GM18870 (cell line): ENCODE measurements around the gene GYG2.
A peak's percentile ranks its signal among the peaks of the same experiment; 100 is the strongest.
"Not testable (repeated sequence)": the region's sequence is repeated elsewhere in the genome, so short reads cannot be mapped to it uniquely, and the experiment has no call there.

Source experiments
- ATAC-seq: cut with Tn5 transposase; IDR thresholded peaks from one replicate; pipeline ENCODE4 v1.9.1; 2021; ENCODE audit warnings: moderate library complexity; ENCODE audit not compliant: unreplicated experiment

Gene GYG2

DNA sequence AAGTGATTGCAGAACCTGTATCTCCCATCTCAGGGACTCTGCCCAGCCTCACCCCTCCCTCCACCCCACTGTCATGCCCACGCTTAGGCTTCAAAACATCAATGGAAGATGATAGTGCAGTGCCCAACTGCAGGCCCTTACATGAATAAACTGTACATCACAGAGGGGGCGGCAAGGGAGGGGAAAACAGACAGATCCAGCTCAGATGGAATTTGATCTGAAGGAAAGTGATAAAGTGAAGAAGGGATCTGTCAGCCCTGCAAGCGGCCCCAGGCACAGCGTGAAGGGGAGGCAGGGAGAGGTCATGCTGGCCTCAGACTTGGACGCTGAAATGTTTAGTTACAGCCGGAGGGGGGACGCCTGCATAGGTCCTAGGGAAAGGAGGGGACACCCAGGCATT, 38.5 kb downstream of the GYG2 start:
- no peak for ATAC-seq

DNA sequence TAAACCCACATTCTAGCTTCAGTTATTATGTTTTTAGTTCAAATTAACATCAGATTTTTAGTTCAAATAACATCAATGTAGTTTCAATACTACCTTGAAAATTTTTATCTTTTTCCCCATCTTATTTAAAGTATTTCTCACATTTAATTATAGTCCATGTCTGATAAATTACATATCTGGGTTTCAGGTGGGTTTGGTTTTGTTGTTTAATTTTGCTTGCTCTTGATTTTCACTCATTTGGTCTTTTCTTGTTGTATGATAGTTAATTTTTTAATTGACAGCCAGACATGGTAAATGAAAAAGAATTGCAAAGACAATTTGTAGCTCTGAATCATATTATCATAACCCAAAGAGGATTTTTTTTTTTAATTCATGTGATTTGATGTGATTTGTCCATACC, 41.9 kb downstream of the GYG2 start:
- no peak for ATAC-seq

DNA sequence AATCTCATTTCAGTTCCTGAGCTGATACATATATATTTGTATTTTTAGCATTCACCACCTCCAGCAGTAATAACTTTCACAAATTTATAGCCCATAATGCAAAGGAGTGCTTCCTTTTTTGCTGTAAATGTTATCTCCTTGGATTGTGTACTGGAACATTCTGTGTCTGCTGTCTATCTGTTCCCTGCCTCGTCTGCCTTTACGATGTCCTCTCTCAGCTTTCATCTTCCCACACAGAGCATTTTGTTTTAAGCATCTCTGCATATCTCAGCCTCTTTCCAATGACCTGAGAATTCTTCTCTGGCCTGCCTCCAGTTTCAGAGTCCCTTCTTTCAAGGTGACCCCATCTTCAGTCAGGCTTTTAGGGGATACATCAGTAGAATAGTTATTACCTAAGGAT, 43.1 kb downstream of the GYG2 start:
- no peak for ATAC-seq

DNA sequence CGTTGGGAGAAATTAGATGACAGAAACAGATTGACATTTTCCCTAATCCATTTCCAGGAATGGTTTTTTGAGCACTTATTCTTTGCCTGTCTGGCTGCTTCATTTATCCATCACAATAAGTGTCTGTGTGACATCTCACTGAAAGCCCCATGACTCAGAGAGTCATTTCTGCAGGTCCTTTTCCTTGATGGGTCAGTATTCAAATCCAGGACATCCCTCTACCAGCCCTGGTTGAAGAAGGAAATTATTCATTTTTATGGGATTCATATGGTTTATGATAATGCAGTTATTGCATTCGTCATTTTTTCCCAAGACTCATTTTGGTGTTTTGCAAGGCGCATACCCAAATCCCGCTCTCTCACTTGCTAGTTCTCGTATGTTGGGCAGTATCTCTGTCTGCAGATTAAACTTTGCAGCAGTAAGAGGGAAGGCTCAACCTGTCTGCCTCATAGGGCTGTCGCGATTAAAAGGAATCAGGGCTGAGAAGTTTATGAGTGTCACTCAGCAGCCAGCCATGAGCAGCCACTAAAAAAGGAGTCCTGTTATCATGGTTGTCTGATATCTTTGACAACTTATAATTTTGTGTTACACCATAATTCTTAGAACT, 44.0 kb downstream of the GYG2 start:
- ATAC-seq = no peak

DNA sequence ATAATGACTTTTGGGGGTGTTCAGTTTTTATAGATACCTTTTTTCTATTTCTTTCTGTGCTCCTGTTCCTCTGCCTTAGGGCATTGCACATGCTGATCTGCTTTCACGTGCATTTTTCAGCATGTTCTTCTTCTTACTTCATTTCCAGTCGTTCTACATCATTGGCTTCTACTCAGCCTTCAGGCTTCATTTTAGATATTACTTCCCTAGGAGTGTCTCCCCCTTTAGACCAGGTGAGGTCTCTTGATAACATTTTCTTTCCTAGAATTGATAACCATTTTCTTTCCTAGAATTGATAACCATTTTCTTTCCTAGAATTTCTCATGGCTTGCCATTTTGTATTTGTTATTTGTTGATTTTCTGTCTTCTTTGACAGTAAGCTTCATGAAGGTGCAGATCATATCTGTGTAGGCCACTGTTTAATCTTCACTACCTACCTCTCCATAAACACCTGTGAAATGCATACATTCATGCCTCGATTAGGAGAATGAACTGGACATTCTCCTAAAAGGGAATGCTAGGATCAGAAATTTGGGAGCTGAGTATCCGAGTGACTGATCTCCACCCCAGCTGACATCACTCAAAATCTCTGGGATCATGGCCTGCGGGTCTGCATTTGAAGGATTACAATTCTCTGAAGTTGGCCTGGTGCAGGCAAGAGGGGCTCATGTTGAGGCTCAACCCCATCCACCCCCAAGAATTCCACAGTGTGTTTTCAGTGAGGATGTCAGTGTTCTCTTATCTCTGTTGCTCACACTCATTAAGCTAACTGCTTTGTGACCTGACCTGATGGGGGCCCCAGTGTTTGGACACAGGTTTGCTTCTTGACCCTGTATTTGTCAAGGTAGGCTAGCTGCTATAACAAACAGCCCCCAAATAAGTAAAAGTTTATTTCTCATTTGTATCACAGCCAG, 45.7 kb downstream of the GYG2 start:
- no peak for ATAC-seq

DNA sequence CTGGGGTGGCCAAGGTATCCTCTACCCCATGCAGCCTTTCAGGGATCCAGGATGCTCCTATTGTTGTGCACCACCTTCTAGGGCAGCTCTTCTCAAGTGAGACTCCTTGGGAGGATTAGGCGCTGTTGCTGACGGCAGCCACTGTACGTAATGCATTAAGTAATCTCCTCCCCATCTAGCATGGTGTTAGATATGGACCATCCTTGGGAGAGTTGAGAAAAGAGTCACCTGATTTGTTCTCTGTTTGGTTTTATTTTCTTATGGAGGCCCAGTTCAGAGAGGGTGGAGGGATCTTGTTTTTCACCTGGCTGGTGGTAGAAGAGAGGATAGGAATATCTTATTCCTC, 46.4 kb downstream of the GYG2 start:
- no peak for ATAC-seq

GRCh38 chrX:2875798-2876399, 47.2 kb downstream of the GYG2 start:
- no peak for ATAC-seq

DNA sequence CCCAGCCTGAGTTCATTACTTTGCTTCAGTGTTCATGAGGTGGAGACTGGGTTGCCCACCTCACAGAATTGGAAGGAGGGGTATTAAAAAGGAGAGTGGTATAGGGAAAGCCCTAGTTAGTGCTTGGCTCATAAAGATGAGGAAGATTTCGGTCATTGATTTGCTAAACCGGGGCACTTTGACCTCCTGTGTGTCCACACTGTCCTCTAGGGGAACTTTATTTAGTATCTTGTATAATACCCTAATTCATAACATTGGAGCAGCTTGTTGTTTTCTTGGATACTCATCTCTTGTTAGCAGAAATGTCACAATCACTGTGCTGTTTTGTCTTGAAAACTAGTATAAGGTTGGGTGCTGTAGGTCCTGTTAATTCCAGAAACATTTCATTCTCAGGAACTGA, 49.8 kb downstream of the GYG2 start:
- ATAC-seq = no peak

DNA sequence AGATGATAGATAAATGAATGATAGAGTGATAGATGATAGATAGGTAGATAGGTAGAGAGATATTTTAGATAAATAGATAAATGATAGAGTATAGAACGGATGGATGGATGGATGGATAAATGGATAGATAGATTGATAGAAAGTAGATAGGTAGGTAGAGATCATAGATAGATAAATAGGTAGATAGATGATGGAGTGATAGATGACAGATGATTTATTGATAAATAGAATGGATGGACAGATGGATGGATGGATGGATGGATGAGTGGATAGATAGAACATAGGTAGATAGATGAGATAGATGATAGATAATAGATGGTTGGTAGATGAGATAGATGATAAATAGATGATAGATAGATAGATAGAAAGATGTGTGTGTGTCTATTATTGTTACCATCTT, 50.9 kb downstream of the GYG2 start:
- ATAC-seq = no peak

- no peak for ATAC-seq
These were observed 55.0 kb downstream of the GYG2 start for GRCh38 chrX:2883770-2884169.

- no peak for ATAC-seq
These were observed 59.6 kb downstream of the GYG2 start for GRCh38 chrX:2888309-2888708.

- ATAC-seq = no peak
These were observed 60.4 kb downstream of the GYG2 start for GRCh38 chrX:2889045-2889605.

- ATAC-seq = not testable (repeated sequence)
These were observed 61.2 kb downstream of the GYG2 start for GRCh38 chrX:2889706-2890490.

DNA sequence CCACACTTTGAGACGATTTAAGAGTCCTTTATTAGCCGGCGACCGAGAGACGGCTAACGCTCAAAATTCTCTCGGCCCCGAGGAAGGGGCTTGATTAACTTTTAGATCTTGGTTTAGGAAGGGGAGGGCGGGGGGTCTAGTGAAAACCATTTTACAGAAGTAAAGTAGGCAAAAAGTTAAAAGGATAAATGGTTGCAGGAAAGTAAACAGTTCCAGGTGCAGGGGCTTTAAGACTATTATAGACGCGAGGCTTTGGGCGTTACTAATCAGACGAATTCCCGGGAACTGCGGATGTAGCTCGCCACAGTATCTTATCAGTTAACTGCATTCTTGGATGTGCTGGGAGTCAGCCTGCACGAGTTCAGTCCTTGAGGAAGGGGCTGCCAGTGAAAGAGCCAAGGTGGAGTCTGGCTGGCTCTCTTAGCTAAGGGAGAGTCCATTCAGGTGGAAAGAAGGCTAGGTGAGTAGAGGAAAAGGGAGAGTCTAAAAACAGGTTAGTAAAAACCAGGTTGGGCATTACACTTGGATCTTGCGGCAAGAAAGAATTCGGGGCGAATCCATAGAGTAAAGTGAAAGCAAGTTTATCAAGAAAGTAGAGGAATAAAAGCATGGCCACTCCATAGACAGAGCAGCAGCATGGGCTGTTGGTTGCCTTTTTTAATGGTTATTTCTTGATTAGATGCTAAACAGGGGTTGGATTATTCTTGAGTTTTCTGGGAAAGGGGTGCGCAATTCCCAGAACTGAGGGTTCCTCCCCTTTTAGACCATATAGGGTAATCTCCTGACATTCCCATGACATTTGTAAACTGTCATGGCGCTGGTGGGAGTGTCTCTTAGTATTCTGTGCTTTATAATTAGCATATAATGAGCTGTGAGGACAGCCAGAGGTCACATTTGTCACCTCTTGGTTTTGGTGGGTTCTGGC, 62.1 kb downstream of the GYG2 start:
- ATAC-seq = not testable (repeated sequence)

DNA sequence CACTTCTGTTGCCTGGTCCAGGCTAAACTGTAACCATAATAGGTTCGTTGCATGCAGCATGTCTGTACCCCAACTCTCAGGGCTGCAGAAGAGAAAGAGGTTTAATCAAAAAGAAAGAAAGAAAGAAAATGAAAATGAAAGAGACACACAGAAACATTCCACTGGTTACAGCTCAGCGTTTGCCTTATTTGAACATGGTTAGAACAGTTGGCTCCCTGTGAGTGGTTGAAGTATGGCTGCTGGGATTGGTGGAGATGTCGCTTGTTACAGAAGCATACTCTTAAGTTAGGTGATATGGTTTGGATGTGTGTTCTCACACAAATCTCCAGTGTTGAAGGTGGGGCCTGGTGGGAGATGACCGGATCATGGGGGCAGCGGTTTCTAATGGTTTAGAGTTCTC, 64.1 kb downstream of the GYG2 start:
- no peak for ATAC-seq

DNA sequence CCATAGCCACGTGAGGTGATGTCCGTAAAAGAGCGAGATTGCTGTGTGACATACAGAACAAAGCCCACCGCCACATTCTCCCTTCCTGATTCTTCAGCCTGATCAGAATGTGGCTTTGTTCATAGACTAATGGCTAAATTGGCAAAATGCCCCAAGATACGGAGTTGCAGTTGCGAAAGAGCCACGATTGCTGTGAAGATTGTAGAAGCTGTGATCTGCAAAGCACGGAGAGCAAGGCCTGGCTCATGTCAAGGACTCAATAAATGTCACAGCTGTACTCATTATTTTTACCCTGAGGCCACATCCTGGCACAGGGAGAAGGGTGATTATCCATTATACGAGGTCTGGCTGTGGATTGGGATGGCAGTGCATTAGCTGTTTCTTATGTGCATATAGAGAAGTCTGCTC, 66.2 kb downstream of the GYG2 start:
- no peak for ATAC-seq

- ATAC-seq = no peak
These were observed 68.6 kb downstream of the GYG2 start for GRCh38 chrX:2897311-2897689.

- peak; percentile 43 for ATAC-seq
These were observed 69.2 kb downstream of the GYG2 start for GRCh38 chrX:2897690-2898623.
